ENCODE results near the gene HMCN2.

Gene HMCN2

GRCh38 chr9:130429381-130429780, 163.8 kb downstream of the HMCN2 start:
- H3K27ac ChIP-seq = no peak overlapping the region
- TF ChIP-seq CTCF (IDR thresholded peaks at IDR 0.05) = no peak
- no peak for TF ChIP-seq ZFX (IDR thresholded peaks at IDR 0.05; ENCODE audit: borderline replicate concordance)

GRCh38 chr9:130429831-130430230, 164.3 kb downstream of the HMCN2 start:
- H3K27ac ChIP-seq = no peak overlapping the region
- no peak for TF ChIP-seq ZFX (IDR thresholded peaks at IDR 0.05; ENCODE audit: borderline replicate concordance)

- TF ChIP-seq CTCF (IDR thresholded peaks at IDR 0.05) (no peak), ZFX (IDR thresholded peaks at IDR 0.05; ENCODE audit: borderline replicate concordance) (no peak)
- no peak overlapping the region for H3K27ac ChIP-seq
These were observed 164.7 kb downstream of the HMCN2 start for GRCh38 chr9:130430232-130430631.

- TF ChIP-seq CTCF (IDR thresholded peaks at IDR 0.05) = no peak
- TF ChIP-seq ZFX (IDR thresholded peaks at IDR 0.05; ENCODE audit: borderline replicate concordance) = no peak
These were observed 165.4 kb downstream of the HMCN2 start for GRCh38 chr9:130430734-130431535.

GRCh38 chr9:130431536-130432303, 166.2 kb downstream of the HMCN2 start:
- H3K27ac ChIP-seq = no peak overlapping the region
- TF ChIP-seq CTCF (IDR thresholded peaks at IDR 0.05) (no peak), ZFX (IDR thresholded peaks at IDR 0.05; ENCODE audit: borderline replicate concordance) (no peak)

More at GRCh38 chr9:130430734-130431535, 165.4 kb downstream of the HMCN2 start:
- no peak overlapping the region for H3K27ac ChIP-seq

- no peak overlapping the region for H3K27ac ChIP-seq
- TF ChIP-seq CTCF (IDR thresholded peaks at IDR 0.05) (peak; percentile 26; the same call in 1 of the 2 replicates), ZFX (IDR thresholded peaks at IDR 0.05; ENCODE audit: borderline replicate concordance) (no peak)
These were observed 166.8 kb downstream of the HMCN2 start for GRCh38 chr9:130432362-130432761.

- H3K27ac ChIP-seq = no peak overlapping the region
- TF ChIP-seq CTCF (IDR thresholded peaks at IDR 0.05) = no peak
- TF ChIP-seq ZFX (IDR thresholded peaks at IDR 0.05; ENCODE audit: borderline replicate concordance) = no peak
These were observed 167.2 kb downstream of the HMCN2 start for GRCh38 chr9:130432796-130433167.

Measured in 22Rv1 (cell line).